ENCODE measurements around the gene CFL1. TPM values are rescaled to one million over a fixed set of nuclear protein-coding genes. Genes with fewer than 3 reads are reported as not detected.

CFL1 gene
- total RNA-seq, 4 donors from 2014 or later, result 227 to 514 (median 399) TPM

GRCh38 chr11:65883786-65884715 lies 26.1 kb upstream of the CFL1 start:
- H3K36me3 ChIP-seq, result no peaks in the 10 kb centered on the region
- peaks cover 4 to 9% of the 10 kb centered on the region in 2 donors for H3K4me1 ChIP-seq
- intact Hi-C loops (cut with DNase I; ENCODE audit: low total_unique reads), result loop anchor here (5.0 kb wide), 1 partner anchor 103 kb away; no protein-coding TSS in a partner anchor
- H3K4me3 ChIP-seq, result no peak overlapping the region
- TF ChIP-seq CTCF (IDR thresholded peaks at IDR 0.05), result no peak
- no peak for TF ChIP-seq POLR2A (IDR thresholded peaks at IDR 0.05)
- H3K27ac ChIP-seq, result peak overlapping the region; percentile 24 to 38
- no peaks in the 10 kb centered on the region for H3K27me3 ChIP-seq
- no peak for DNase-seq
- H3K9me3 ChIP-seq, result no peaks in the 10 kb centered on the region

- intact Hi-C loops (cut with DNase I; ENCODE audit: low total_unique reads), result loop anchor here (5.0 kb wide), 1 partner anchor 104 kb away; no protein-coding TSS in a partner anchor
- no peak for DNase-seq
- H3K4me3 ChIP-seq, result no peak overlapping the region
- H3K36me3 ChIP-seq, result no peaks in the 10 kb centered on the region
- no peaks in the 10 kb centered on the region for H3K27me3 ChIP-seq
- peaks cover 4 to 9% of the 10 kb centered on the region in 2 donors for H3K4me1 ChIP-seq
- TF ChIP-seq CTCF (IDR thresholded peaks at IDR 0.05) (no peak), POLR2A (IDR thresholded peaks at IDR 0.05) (no peak)
- H3K9me3 ChIP-seq, result no peaks in the 10 kb centered on the region
- H3K27ac ChIP-seq, result no peak overlapping the region
Measured at GRCh38 chr11:65883058-65883761, 25.2 kb upstream of the CFL1 start.

GRCh38 chr11:65882120-65883057 lies 24.4 kb upstream of the CFL1 start:
- intact Hi-C loops (cut with DNase I; ENCODE audit: low total_unique reads), result loop anchor here (5.0 kb wide), 1 partner anchor 105 kb away; no protein-coding TSS in a partner anchor
- H3K36me3 ChIP-seq, result no peaks in the 10 kb centered on the region
- H3K9me3 ChIP-seq, result no peaks in the 10 kb centered on the region
- no peak overlapping the region for H3K27ac ChIP-seq
- no peaks in the 10 kb centered on the region for H3K27me3 ChIP-seq
- peaks cover under 1 to 4% of the 10 kb centered on the region in 2 donors for H3K4me1 ChIP-seq
- peak in 1 of 2 donors; percentile 16 for DNase-seq
- H3K4me3 ChIP-seq, result no peak overlapping the region
- TF ChIP-seq POLR2A (IDR thresholded peaks at IDR 0.05) (no peak), CTCF (IDR thresholded peaks at IDR 0.05) (no peak)

- no peak for DNase-seq
- H3K4me1 ChIP-seq, result no peaks in the 10 kb centered on the region
- TF ChIP-seq POLR2A (IDR thresholded peaks at IDR 0.05) (no peak), CTCF (IDR thresholded peaks at IDR 0.05) (no peak)
- H3K27ac ChIP-seq, result no peak overlapping the region
- H3K4me3 ChIP-seq, result no peak overlapping the region
- H3K9me3 ChIP-seq, result no peaks in the 10 kb centered on the region
- H3K27me3 ChIP-seq, result no peaks in the 10 kb centered on the region
- intact Hi-C loops (cut with DNase I; ENCODE audit: low total_unique reads), result loop anchor here (5.0 kb wide), 1 partner anchor 106 kb away; no protein-coding TSS in a partner anchor
- H3K36me3 ChIP-seq, result no peaks in the 10 kb centered on the region
Measured at GRCh38 chr11:65880844-65881421, 23.0 kb upstream of the CFL1 start.
